Stomach (tissue), 9 donors: ENCODE results near the gene CNTN4. TPM values are rescaled to one million over a fixed set of nuclear protein-coding genes. Genes with fewer than 3 reads are reported as not detected.
A peak's percentile ranks its signal among the peaks of the same experiment; 100 is the strongest.

Experiments used
- DNase-seq, 2 donors: peaks; one replicate each; pipeline versions ENCODE4 v3.0.0 to v3.0.0-alpha.2; 2013 to 2019
- H3K27ac ChIP-seq, 5 donors: fragments of 200-600 bp in 4 of 5; sonication (generic) in 4 of 5; one replicate each; pipeline ENCODE4 v1.5.1; 2013 to 2019; ENCODE audit warnings: mild to moderate bottlenecking in 1 of 5, moderate library complexity in 1 of 5
- H3K27me3 ChIP-seq, 3 donors: fragments of 200-600 bp; sonication (generic); one replicate each; pipeline ENCODE4 v1.5.1; 2017 to 2019; ENCODE audit warnings: mixed run types in 1 of 3
- H3K36me3 ChIP-seq, 4 donors: fragments of 200-600 bp; sonication (generic); 1 replicate in 3 of 4; 2 replicates in 1 of 4; pipeline ENCODE4 v1.5.1; 2016 to 2019
- H3K4me1 ChIP-seq, 4 donors: fragments of 200-600 bp; sonication (generic); one replicate each; pipeline ENCODE4 v1.5.1; 2016 to 2019
- H3K4me3 ChIP-seq, 4 donors: fragments of 200-600 bp; sonication (generic) in 3 of 4; one replicate each; pipeline ENCODE4 v1.5.1; 2016 to 2019; ENCODE audit warnings: mild to moderate bottlenecking in 1 of 4
- H3K9me3 ChIP-seq, 4 donors: fragments of 200-600 bp; sonication (generic); one replicate each; pipeline ENCODE4 v1.5.1; 2016 to 2019
- EP300 ChIP-seq: sonication (generic); formaldehyde crosslinking; IDR thresholded peaks from one replicate; pipeline ENCODE4 v1.6.1; 2017; ENCODE audit warnings: antibody characterized with exemption
- POLR2A ChIP-seq, 4 donors: fragments of 450-650 bp; IDR thresholded peaks; one replicate each; pipeline ENCODE4 v1.6.1; 2016; ENCODE audit warnings: antibody characterized with exemption in 4 of 4, control low read depth in 2 of 4, mild to moderate bottlenecking in 1 of 4, moderate library complexity in 1 of 4
- POLR2AphosphoS5 ChIP-seq, 3 donors: sonication (generic); formaldehyde crosslinking; IDR thresholded peaks; one replicate each; pipeline ENCODE4 v1.6.1; 2016; ENCODE audit warnings: antibody characterized with exemption in 3 of 3
- WGBS, 5 donors: extraction: QIAGEN DNeasy Blood & Tissue Kit in 3 of 5; methylation state at CpG; one replicate each; pipeline versions ENCODE4 v1.1.5 to v1.1.7; 2013 to 2018; 5-methylcytosine and 5-hydroxymethylcytosine counted together
- intact Hi-C: fragments of 100-400 bp; cut with DNase I; formaldehyde crosslinking; loops from one replicate; pipeline ENCODE4 v1.15.1; 2023; ENCODE audit warnings: low total_unique reads
- polyA plus RNA-seq, 3 donors: library from polyadenylated mRNA; stranded (reverse); fragments of 200-250 nt; gene quantifications; one replicate each; pipeline ENCODE4 v1.2.3, GENCODE V29; 2013
- total RNA-seq, 5 donors: library from RNA; depleted of rRNA; stranded (reverse); fragments of >200 nt; gene quantifications; one replicate each; pipeline versions ENCODE4 v1.1.0 to v1.2.3, GENCODE V29; 2014 to 2016
- TF ChIP-seq, protein P1 (sequence below), 7 experiments: fragments of 450-650 bp in 4 of 7; fragments of 200-600 bp in 3 of 7; sonication (generic) in 3 of 7; IDR thresholded peaks; one replicate each; pipeline ENCODE4 v1.5.1; 2016 to 2019; ENCODE audit warnings: antibody characterized with exemption in 7 of 7, control low read depth in 2 of 7, mild to moderate bottlenecking in 1 of 7
- donor health status: healthy with polysubstance abuse.
- donor health status: Bipolar disorder and iron deficiency.
- donor health status: healthy.

The CNTN4 gene
- total and polyA plus RNA-seq, 8 donors, result 0.45 to 97.0 (median 5.6) TPM

DNA sequence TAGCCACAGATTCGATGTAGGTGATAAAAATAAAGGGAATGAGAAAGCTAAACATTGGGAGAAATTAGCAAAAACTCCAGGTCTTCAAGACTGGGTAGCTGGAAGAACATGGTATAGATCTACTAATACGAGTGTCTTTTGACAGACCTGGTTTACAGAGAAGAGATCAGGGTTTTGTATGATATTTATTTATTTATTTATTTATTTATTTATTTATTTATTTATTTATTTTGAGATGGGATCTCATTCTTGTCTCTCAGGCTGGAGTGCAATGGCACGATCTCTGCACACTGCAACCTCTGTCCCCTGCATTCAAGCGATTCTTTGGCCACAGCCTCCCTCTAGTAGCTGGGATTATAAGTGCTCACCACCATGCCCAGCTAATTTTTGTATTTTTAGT is 448.4 kb downstream of the CNTN4 start:
- H3K4me3 ChIP-seq, result no peak overlapping the region
- H3K27me3 ChIP-seq, result no peaks in the 10 kb centered on the region
- H3K36me3 ChIP-seq, result no peaks in the 10 kb centered on the region
- 77 to 88% (median 84%) methylated on average over 4 of the region's 4 CpGs for WGBS, 5 donors
- no peak overlapping the region for H3K27ac ChIP-seq
- TF ChIP-seq POLR2AphosphoS5 (IDR thresholded peaks at IDR 0.05) (no peak), POLR2A (IDR thresholded peaks at IDR 0.05) (no peak), EP300 (no peak)
- TF ChIP-seq, protein P1, sequence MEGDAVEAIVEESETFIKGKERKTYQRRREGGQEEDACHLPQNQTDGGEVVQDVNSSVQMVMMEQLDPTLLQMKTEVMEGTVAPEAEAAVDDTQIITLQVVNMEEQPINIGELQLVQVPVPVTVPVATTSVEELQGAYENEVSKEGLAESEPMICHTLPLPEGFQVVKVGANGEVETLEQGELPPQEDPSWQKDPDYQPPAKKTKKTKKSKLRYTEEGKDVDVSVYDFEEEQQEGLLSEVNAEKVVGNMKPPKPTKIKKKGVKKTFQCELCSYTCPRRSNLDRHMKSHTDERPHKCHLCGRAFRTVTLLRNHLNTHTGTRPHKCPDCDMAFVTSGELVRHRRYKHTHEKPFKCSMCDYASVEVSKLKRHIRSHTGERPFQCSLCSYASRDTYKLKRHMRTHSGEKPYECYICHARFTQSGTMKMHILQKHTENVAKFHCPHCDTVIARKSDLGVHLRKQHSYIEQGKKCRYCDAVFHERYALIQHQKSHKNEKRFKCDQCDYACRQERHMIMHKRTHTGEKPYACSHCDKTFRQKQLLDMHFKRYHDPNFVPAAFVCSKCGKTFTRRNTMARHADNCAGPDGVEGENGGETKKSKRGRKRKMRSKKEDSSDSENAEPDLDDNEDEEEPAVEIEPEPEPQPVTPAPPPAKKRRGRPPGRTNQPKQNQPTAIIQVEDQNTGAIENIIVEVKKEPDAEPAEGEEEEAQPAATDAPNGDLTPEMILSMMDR (IDR thresholded peaks at IDR 0.05), result no peak
- no peaks in the 10 kb centered on the region for H3K4me1 ChIP-seq
- intact Hi-C loops, result no loop called here
- peaks cover 0 to 11% (median 3%) of the 10 kb centered on the region in 4 donors for H3K9me3 ChIP-seq
- no peak for DNase-seq

DNA sequence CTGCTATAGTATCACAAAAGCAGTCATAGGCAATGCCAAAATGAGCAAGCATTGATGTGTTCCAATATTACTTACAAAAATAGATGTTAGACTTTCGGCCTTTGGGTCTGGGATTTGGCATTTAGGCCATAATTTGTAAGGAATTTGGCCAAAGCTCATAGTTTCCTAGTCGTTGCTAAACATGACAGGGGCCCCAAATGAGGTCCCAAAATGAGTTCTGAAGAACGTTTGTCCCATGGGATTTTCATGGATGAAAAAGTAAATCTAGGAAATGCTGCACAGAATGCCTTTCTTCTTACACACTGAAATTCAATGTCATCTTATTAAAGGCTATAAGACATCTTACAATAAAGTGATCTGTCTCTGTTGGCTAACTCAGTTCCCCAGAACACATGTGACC is 456.0 kb downstream of the CNTN4 start:
- Histone ChIP-seq H3K4me1 (no peaks in the 10 kb centered on the region), H3K27ac (no peak overlapping the region), H3K4me3 (no peak overlapping the region), H3K36me3 (no peaks in the 10 kb centered on the region), H3K9me3 (no peaks in the 10 kb centered on the region), H3K27me3 (no peaks in the 10 kb centered on the region)
- intact Hi-C loops, result no loop called here
- WGBS, 5 donors, result 40 to 64% (median 52%) methylated on average over 3 of the region's 3 CpGs
- peak in 1 of 2 donors; percentile 15 for DNase-seq
- TF ChIP-seq POLR2AphosphoS5 (IDR thresholded peaks at IDR 0.05), result no peak
- no peak for TF ChIP-seq POLR2A (IDR thresholded peaks at IDR 0.05)
- TF ChIP-seq, protein P1 (IDR thresholded peaks at IDR 0.05), result no peak
- TF ChIP-seq EP300, result no peak

DNA sequence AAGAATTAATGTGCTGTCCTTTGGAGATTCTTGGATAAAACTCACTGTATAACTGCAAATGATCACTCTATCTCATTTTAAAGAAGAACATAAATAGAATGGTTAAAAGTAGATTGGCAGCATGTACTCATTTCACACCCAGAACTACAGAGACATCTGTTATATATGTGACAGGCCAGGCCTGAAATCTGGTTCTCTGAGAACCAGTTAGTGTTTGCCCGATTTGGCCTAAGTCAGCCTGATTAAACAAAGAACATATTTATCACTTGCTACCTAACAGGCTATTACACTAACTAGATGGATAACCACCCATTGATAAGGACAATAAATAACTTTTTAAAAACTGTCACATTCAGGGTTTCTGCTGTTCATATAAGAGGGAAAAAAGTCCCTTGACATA is 460.1 kb downstream of the CNTN4 start:
- peak in 1 of 2 donors; percentile 15 for DNase-seq
- Histone ChIP-seq H3K27ac (no peak overlapping the region), H3K36me3 (no peaks in the 10 kb centered on the region), H3K9me3 (no peaks in the 10 kb centered on the region), H3K27me3 (no peaks in the 10 kb centered on the region), H3K4me1 (no peaks in the 10 kb centered on the region), H3K4me3 (no peak overlapping the region)
- TF ChIP-seq POLR2AphosphoS5 (IDR thresholded peaks at IDR 0.05), result no peak
- intact Hi-C loops, result no loop called here
- whole genome bisulfite sequencing, 5 donors, result 14 to 38% (median 29%) methylated on average over 1 of the region's 1 CpG

DNA sequence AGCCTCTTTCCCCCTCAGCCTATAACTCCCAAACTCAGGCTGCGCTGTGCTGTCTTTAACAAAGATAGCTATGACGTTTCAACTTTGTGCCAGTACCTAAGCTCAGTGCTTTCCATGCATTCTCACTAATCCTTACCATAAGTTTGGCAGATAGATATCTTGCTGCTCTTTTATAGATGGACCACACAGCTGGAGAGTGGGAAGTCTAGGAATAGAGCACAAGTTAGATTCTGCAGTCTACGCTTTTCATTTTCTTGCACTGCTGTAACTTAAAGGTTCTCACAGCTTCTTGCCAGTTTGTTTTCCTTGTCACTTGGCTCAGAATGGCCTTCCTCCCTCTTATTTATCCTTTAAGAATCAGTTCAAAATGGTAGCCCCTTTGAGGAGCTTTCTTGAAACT is 468.8 kb downstream of the CNTN4 start:
- Histone ChIP-seq H3K4me1 (no peaks in the 10 kb centered on the region), H3K27ac (no peak overlapping the region), H3K36me3 (no peaks in the 10 kb centered on the region), H3K9me3 (no peaks in the 10 kb centered on the region), H3K27me3 (no peaks in the 10 kb centered on the region), H3K4me3 (no peak overlapping the region)
- TF ChIP-seq EP300 (no peak), POLR2AphosphoS5 (IDR thresholded peaks at IDR 0.05) (no peak), POLR2A (IDR thresholded peaks at IDR 0.05) (no peak)
- TF ChIP-seq, protein P1 (IDR thresholded peaks at IDR 0.05), result no peak
- intact Hi-C loops, result no loop called here
- 86 to 94% (median 91%) methylated on average over 3 of the region's 3 CpGs for WGBS, 5 donors
- peak in 1 of 2 donors; percentile 11 for DNase-seq

DNA sequence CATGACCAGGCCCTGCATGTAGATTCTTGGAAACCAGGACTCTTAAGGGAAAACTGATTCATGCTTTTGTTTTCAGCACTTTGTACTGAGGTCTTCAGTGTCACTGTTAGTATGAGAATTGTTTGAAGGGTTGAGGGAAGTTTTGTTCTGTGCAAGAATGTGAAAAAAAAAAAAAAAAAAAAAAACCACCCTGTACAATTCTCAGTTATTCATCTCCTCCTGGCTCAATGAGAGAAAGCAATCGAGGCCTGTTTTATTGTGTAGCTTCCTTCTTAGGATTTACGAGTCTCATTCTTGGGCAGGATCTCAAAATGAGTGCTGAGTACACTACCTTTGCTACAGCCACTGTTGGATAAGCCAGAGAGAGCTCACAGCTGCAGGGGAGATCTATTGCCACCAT is 469.5 kb downstream of the CNTN4 start:
- intact Hi-C loops, result no loop called here
- WGBS, 5 donors, result 71 to 79% (median 76%) methylated on average over 2 of the region's 2 CpGs
- no peaks in the 10 kb centered on the region for H3K4me1 ChIP-seq
- H3K27ac ChIP-seq, result no peak overlapping the region
- H3K36me3 ChIP-seq, result no peaks in the 10 kb centered on the region
- H3K9me3 ChIP-seq, result no peaks in the 10 kb centered on the region
- no peak overlapping the region for H3K4me3 ChIP-seq
- TF ChIP-seq EP300, result no peak
- no peak for TF ChIP-seq POLR2AphosphoS5 (IDR thresholded peaks at IDR 0.05)
- TF ChIP-seq, protein P1 (IDR thresholded peaks at IDR 0.05), result no peak
- TF ChIP-seq POLR2A (IDR thresholded peaks at IDR 0.05), result no peak
- no peaks in the 10 kb centered on the region for H3K27me3 ChIP-seq
- DNase-seq, result peak in 1 of 2 donors; percentile 13
